Measurements from ENCODE around the gene SON. TPM values are rescaled to one million over a fixed set of nuclear protein-coding genes. Genes with fewer than 3 reads are reported as not detected.
"Not testable (repeated sequence)": the region's sequence is repeated elsewhere in the genome, so short reads cannot be mapped to it uniquely, and the experiment has no call there.

SON gene
- total and polyA plus RNA-seq, 11 donors: 78.0 to 201 (median 130) TPM

DNA sequence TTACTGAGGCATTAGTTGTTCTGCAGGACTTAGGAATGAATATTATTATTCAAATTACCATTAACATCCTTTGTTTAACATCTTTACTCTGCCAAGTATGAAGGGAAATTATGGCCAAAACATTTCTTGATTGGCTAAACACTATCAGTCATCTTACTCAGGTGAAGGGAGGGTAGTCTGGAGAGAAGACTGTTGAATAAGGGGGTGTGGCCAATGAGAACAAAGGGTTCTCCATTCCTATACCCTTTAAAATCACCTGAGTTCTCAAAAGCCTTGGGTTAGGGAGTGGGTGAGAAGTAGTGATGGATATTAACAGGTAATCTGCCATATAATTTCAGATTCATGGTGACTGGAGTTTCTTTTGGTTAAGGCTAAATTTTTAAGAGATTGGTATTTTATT is 79.4 kb downstream of the SON start:
- H3K27me3 ChIP-seq: no peaks in the 10 kb centered on the region
- H3K36me3 ChIP-seq: peaks cover 0 to 77% (median 51%) of the 10 kb centered on the region in 9 donors
- H3K4me3 ChIP-seq: no peak overlapping the region
- no peaks in the 10 kb centered on the region for H3K4me1 ChIP-seq
- no peaks in the 10 kb centered on the region for H3K9me3 ChIP-seq
- no peak for ATAC-seq
- no peak for DNase-seq
- H3K27ac ChIP-seq: no peak overlapping the region
- TF ChIP-seq, protein P1, sequence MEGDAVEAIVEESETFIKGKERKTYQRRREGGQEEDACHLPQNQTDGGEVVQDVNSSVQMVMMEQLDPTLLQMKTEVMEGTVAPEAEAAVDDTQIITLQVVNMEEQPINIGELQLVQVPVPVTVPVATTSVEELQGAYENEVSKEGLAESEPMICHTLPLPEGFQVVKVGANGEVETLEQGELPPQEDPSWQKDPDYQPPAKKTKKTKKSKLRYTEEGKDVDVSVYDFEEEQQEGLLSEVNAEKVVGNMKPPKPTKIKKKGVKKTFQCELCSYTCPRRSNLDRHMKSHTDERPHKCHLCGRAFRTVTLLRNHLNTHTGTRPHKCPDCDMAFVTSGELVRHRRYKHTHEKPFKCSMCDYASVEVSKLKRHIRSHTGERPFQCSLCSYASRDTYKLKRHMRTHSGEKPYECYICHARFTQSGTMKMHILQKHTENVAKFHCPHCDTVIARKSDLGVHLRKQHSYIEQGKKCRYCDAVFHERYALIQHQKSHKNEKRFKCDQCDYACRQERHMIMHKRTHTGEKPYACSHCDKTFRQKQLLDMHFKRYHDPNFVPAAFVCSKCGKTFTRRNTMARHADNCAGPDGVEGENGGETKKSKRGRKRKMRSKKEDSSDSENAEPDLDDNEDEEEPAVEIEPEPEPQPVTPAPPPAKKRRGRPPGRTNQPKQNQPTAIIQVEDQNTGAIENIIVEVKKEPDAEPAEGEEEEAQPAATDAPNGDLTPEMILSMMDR (IDR thresholded peaks at IDR 0.05): no peak
- no peak for TF ChIP-seq POLR2A (IDR thresholded peaks at IDR 0.05)
- intact Hi-C loops (cut with DNase I): no loop called here

DNA sequence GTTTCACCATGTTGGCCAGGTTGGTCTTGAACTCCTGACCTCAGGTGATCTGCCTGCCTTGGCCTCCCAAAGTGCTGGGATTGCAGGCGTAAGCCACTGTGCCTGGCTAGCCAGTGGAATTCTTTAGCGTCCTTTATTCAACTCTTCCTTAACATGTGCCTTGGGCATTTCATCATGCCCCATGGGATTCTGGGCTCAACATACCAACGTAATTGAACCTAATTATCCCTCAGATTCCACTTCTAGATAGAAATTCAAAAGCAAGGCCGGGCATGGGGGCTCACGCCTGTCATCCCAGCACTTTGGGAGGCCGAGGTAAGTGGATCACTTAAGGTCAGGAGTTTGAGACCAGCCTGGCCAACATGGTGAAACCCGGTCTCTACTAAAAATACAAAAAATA is 83.3 kb downstream of the SON start:
- H3K9me3 ChIP-seq; H3K27ac ChIP-seq; H3K27me3 ChIP-seq; intact Hi-C loops (cut with DNase I); H3K4me1 ChIP-seq; ATAC-seq; DNase-seq; H3K4me3 ChIP-seq: not testable (repeated sequence)
- H3K36me3 ChIP-seq: peaks cover 0 to 74% (median 58%) of the 10 kb centered on the region in 9 donors
- 92 to 95% (median 93%) methylated on average over 7 of the region's 7 CpGs for WGBS, 4 donors

Other genes with a start within 250 kb of the SON start
- gene IFNAR1, start 218.1 kb upstream of the SON start, total RNA-seq: 10 to 100 TPM; 15.6 to 38.9 (median 22.5) TPM
- gene IFNAR1, start 218.1 kb upstream of the SON start, polyA plus RNA-seq: 10 to 100 TPM in 1 of 2 donors, 1 to 10 TPM in 1; 6.5 to 35.9 TPM
- 10 to 100 TPM; 25.1 to 83.3 (median 35.7) TPM for gene IFNGR2, start 139.6 kb upstream of the SON start, total RNA-seq
- 10 to 100 TPM; 25.1 to 27.3 TPM for gene IFNGR2, start 139.6 kb upstream of the SON start, polyA plus RNA-seq
- 10 to 100 TPM; 23.5 to 44.2 (median 31.2) TPM for gene TMEM50B, start 63.1 kb upstream of the SON start, total RNA-seq
- 10 to 100 TPM; 26.5 to 47.4 TPM for gene TMEM50B, start 63.1 kb upstream of the SON start, polyA plus RNA-seq
- gene DNAJC28, start 51.3 kb upstream of the SON start, total RNA-seq: 10 to 100 TPM in 1 of 9 donors, 1 to 10 TPM in 8; 2.5 to 10.3 (median 6.6) TPM
- gene DNAJC28, start 51.3 kb upstream of the SON start, polyA plus RNA-seq: 1 to 10 TPM; 3.1 to 5.8 TPM
- 10 to 100 TPM; 35.7 to 53.1 (median 40.7) TPM for gene GART, start 921 bp upstream of the SON start, total RNA-seq
- 10 to 100 TPM in 1 of 2 donors, 1 to 10 TPM in 1; 9.0 to 48.6 TPM for gene GART, start 921 bp upstream of the SON start, polyA plus RNA-seq
- gene DONSON, start 45.6 kb downstream of the SON start, total RNA-seq: 1 to 10 TPM; 4.0 to 9.3 (median 5.4) TPM
- 10 to 100 TPM in 1 of 2 donors, 1 to 10 TPM in 1; 5.8 to 18.6 TPM for gene DONSON, start 45.6 kb downstream of the SON start, polyA plus RNA-seq
- 10 to 100 TPM; 15.2 to 33.8 (median 25.3) TPM for gene CRYZL1, start 98.7 kb downstream of the SON start, total RNA-seq
- 10 to 100 TPM; 17.0 to 17.7 TPM for gene CRYZL1, start 98.7 kb downstream of the SON start, polyA plus RNA-seq
- gene ITSN1, start 99.5 kb downstream of the SON start, total RNA-seq: 10 to 100 TPM; 22.8 to 51.5 (median 42.3) TPM
- 10 to 100 TPM; 17.2 to 25.9 TPM for gene ITSN1, start 99.5 kb downstream of the SON start, polyA plus RNA-seq

Measured in heart left ventricle (tissue), 16 donors.